ENCODE results near the gene ACTR3C. TPM values are rescaled to one million over a fixed set of nuclear protein-coding genes. Genes with fewer than 3 reads are reported as not detected.

Gene ACTR3C
- total RNA-seq, result 0.26 and 2.0 TPM in 2 replicates

GRCh38 chr7:150322833-150323681 lies at the start of gene ACTR3C, which contains the start of gene LRRC61:
TSS of gene ACTR3C (minus strand) at chr7:150323545. CDS start at chr7:150295296, 28,249 bp downstream.
TSS of gene LRRC61 (plus strand) at chr7:150323355. CDS start at chr7:150336862, 13,507 bp downstream.

GRCh38 chr7:150368096-150368883 lies 44.9 kb upstream of the ACTR3C start, which contains the start of gene REPIN1:
TSS of gene REPIN1 (plus strand) at chr7:150368822. CDS start at chr7:150369712, 890 bp downstream.

GRCh38 chr7:150341263-150342120 lies 18.1 kb upstream of the ACTR3C start, which contains the start of gene RARRES2:
TSS of gene RARRES2 (minus strand) at chr7:150341629. CDS start at chr7:150340609, 1,020 bp downstream.

Other genes with a start within 250 kb of the ACTR3C start
- gene LRRC61, start 190 bp downstream of the ACTR3C start, total RNA-seq, result 0.69 and 1.4 TPM in 2 replicates
- 2.4 and 11.5 TPM in 2 replicates for gene RARRES2, start 18.1 kb upstream of the ACTR3C start, total RNA-seq
- gene REPIN1, start 45.3 kb upstream of the ACTR3C start, total RNA-seq, result 12.5 and 24.4 TPM in 2 replicates
- gene ZNF775, start 55.8 kb upstream of the ACTR3C start, total RNA-seq, result 6.8 and 7.1 TPM in 2 replicates
- under 0.01 TPM in 1 of 2 replicates, not detected in the other for gene GIMAP8, start 127.1 kb upstream of the ACTR3C start, total RNA-seq
- not detected in 2 replicates for gene GIMAP7, start 191.3 kb upstream of the ACTR3C start, total RNA-seq
- gene GIMAP4, start 243.8 kb upstream of the ACTR3C start, total RNA-seq, result 0.09 TPM in 1 of 2 replicates, not detected in the other